ENCODE data around the gene CS.
"Not testable (repeated sequence)": the region's sequence is repeated elsewhere in the genome, so short reads cannot be mapped to it uniquely, and the experiment has no call there.

GRCh38 chr12:56321610-56322009, 21.5 kb upstream of the CS start:
- not testable (repeated sequence) for TF ChIP-seq CTCF, POLR2A (IDR thresholded peaks at IDR 0.05)
